ENCODE results near the gene NQO2. TPM values are rescaled to one million over a fixed set of nuclear protein-coding genes. Genes with fewer than 3 reads are reported as not detected.

The NQO2 gene
- total and polyA plus RNA-seq, 2 donors from 2014 or later: 37.0 to 291 TPM

GRCh38 chr6:2964793-2965505 is 34.7 kb upstream of the NQO2 start:
- H3K9ac ChIP-seq (ENCODE audit: low read length in 3 of 3): no peak overlapping the region
- intact Hi-C loops (cut with DNase I): no loop called here
- H3K36me3 ChIP-seq (ENCODE audit: control insufficient read depth in 2 of 3, insufficient read depth in 3 of 3, low read length in 3 of 3): no peaks in the 10 kb centered on the region
- DNase-seq: no peak
- no peak for TF ChIP-seq CTCF (IDR thresholded peaks at IDR 0.05; ENCODE audit: borderline replicate concordance, extremely low read depth, insufficient read depth)
- no peak for FAIRE-seq
- H3K4me3 ChIP-seq (ENCODE audit: low read length in 3 of 3): no peak overlapping the region
- no peaks in the 10 kb centered on the region for H3K9me3 ChIP-seq (ENCODE audit: control insufficient read depth in 2 of 3, insufficient read depth in 1 of 3, low read length in 3 of 3)
- peaks cover 0 to 7% (median 0%) of the 10 kb centered on the region in 3 donors for H3K4me1 ChIP-seq (ENCODE audit: control insufficient read depth in 2 of 3, insufficient read depth in 2 of 3, low read depth in 1 of 3, low read length in 3 of 3)
- H3K27ac ChIP-seq (ENCODE audit: low read depth in 2 of 2, low read length in 2 of 2): no peak overlapping the region
- H3K27me3 ChIP-seq (ENCODE audit: control insufficient read depth, insufficient read depth, low read length): no peaks in the 10 kb centered on the region

- H3K36me3 ChIP-seq (ENCODE audit: control insufficient read depth in 2 of 3, insufficient read depth in 3 of 3, low read length in 3 of 3): no peaks in the 10 kb centered on the region
- FAIRE-seq: no peak
- H3K4me1 ChIP-seq (ENCODE audit: control insufficient read depth in 2 of 3, insufficient read depth in 2 of 3, low read depth in 1 of 3, low read length in 3 of 3): peaks cover 0 to 8% (median 0%) of the 10 kb centered on the region in 3 donors
- H3K27me3 ChIP-seq (ENCODE audit: control insufficient read depth, insufficient read depth, low read length): no peaks in the 10 kb centered on the region
- H3K9ac ChIP-seq (ENCODE audit: low read length in 3 of 3): no peak overlapping the region
- intact Hi-C loops (cut with DNase I): no loop called here
- no peaks in the 10 kb centered on the region for H3K9me3 ChIP-seq (ENCODE audit: control insufficient read depth in 2 of 3, insufficient read depth in 1 of 3, low read length in 3 of 3)
- DNase-seq: peak in 1 of 5 donors; percentile 21
- no peak for TF ChIP-seq CTCF (IDR thresholded peaks at IDR 0.05; ENCODE audit: borderline replicate concordance, extremely low read depth, insufficient read depth)
- no peak overlapping the region for H3K27ac ChIP-seq (ENCODE audit: low read depth in 2 of 2, low read length in 2 of 2)
- no peak overlapping the region for H3K4me3 ChIP-seq (ENCODE audit: low read length in 3 of 3)
Observed at GRCh38 chr6:2966347-2966746, 33.3 kb upstream of the NQO2 start.

- Histone ChIP-seq H3K9ac (ENCODE audit: low read length in 3 of 3) (no peak overlapping the region), H3K4me3 (ENCODE audit: low read length in 3 of 3) (no peak overlapping the region), H3K27ac (ENCODE audit: low read depth in 2 of 2, low read length in 2 of 2) (no peak overlapping the region), H3K27me3 (ENCODE audit: control insufficient read depth, insufficient read depth, low read length) (no peaks in the 10 kb centered on the region), H3K9me3 (ENCODE audit: control insufficient read depth in 2 of 3, insufficient read depth in 1 of 3, low read length in 3 of 3) (no peaks in the 10 kb centered on the region), H3K36me3 (ENCODE audit: control insufficient read depth in 2 of 3, insufficient read depth in 3 of 3, low read length in 3 of 3) (no peaks in the 10 kb centered on the region), H3K4me1 (ENCODE audit: control insufficient read depth in 2 of 3, insufficient read depth in 2 of 3, low read depth in 1 of 3, low read length in 3 of 3) (peaks cover 0 to 4% (median 3%) of the 10 kb centered on the region in 3 donors)
- FAIRE-seq: no peak
- intact Hi-C loops (cut with DNase I): no loop called here
- peak in 1 of 5 donors; percentile 6 for DNase-seq
- TF ChIP-seq CTCF (IDR thresholded peaks at IDR 0.05; ENCODE audit: borderline replicate concordance, extremely low read depth, insufficient read depth): no peak
Observed at GRCh38 chr6:2967936-2968335, 31.8 kb upstream of the NQO2 start.
